ENCODE results near the gene ARHGEF17. TPM values are rescaled to one million over a fixed set of nuclear protein-coding genes. Genes with fewer than 3 reads are reported as not detected.

The ARHGEF17 gene
- total RNA-seq, 4 donors from 2014 or later, result 12.0 to 44.9 (median 27.1) TPM

DNA sequence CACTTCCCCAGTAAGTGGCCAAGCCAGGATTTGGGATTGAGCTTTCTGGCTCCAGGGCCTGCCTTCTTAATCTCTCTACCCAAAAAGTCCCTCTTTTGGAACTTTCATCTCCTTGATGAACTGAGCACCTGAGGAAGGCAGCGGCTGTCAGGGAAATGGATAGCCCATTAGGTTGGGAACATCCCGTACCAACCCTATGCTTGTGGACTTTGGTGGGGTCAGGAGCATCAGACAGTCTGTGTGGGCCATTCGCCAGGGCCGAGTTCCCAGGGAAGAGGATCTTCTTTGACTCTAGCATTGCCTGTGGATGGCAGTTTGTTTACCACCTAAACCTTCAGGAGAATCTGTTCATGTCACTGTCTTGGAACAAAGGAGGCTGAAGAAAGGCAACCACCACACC lies 30.2 kb downstream of the ARHGEF17 start:
- TF ChIP-seq EP300 (IDR thresholded peaks at IDR 0.05; ENCODE audit: low read depth) (peak; percentile 19), POLR2AphosphoS5 (IDR thresholded peaks at IDR 0.05) (peak in 2 of 3 donors; percentile 23 to 30)
- TF ChIP-seq, protein P1, sequence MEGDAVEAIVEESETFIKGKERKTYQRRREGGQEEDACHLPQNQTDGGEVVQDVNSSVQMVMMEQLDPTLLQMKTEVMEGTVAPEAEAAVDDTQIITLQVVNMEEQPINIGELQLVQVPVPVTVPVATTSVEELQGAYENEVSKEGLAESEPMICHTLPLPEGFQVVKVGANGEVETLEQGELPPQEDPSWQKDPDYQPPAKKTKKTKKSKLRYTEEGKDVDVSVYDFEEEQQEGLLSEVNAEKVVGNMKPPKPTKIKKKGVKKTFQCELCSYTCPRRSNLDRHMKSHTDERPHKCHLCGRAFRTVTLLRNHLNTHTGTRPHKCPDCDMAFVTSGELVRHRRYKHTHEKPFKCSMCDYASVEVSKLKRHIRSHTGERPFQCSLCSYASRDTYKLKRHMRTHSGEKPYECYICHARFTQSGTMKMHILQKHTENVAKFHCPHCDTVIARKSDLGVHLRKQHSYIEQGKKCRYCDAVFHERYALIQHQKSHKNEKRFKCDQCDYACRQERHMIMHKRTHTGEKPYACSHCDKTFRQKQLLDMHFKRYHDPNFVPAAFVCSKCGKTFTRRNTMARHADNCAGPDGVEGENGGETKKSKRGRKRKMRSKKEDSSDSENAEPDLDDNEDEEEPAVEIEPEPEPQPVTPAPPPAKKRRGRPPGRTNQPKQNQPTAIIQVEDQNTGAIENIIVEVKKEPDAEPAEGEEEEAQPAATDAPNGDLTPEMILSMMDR (IDR thresholded peaks at IDR 0.05), result no peak
- DNase-seq, result no peak
- Histone ChIP-seq H3K4me3 (no peak overlapping the region), H3K27me3 (no peaks in the 10 kb centered on the region), H3K27ac (peak overlapping the region in 3 of 4 donors; percentile 47 to 66 (median 54)), H3K4me1 (peaks cover 21 to 45% (median 25%) of the 10 kb centered on the region in 4 donors), H3K36me3 (no peaks in the 10 kb centered on the region), H3K9me3 (no peaks in the 10 kb centered on the region)
- in situ Hi-C loops (cut with MboI; ENCODE audit: low pct_ligation_motif_present in 1 of 4, low pct_unique_long_range_greater_than_20kb in 1 of 4, low sequenced_read_pairs in 3 of 4), result no loop called here
- WGBS, 2 donors (ENCODE audit: low coverage in 1 of 2), result 77% methylated on average over 4 of the region's 4 CpGs; no CpG with 5 or more reads in 1 of the 2 donors
- intact Hi-C loops (cut with DNase I; ENCODE audit: low total_unique reads), result no loop called here

DNA sequence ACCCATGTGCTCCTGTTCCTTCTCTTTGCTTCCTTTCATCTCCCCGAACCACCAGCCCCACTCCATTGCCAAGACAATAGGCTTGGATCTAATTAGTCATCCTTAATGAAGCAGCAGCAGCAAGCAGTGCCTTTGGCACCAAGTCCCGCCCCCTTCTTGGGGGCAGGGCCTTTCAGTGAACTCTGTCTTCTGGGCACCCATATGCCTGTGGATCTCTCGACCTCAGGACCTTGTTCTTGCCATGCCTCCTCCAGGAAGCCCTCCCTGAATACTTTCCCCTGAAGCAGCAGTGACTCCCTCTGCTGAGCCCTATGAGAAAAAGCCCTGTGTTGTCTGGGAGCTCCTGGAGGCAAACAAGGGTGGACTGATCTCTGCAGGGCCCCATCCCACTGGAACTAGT lies 32.1 kb downstream of the ARHGEF17 start:
- Histone ChIP-seq H3K4me3 (no peak overlapping the region), H3K27ac (peak overlapping the region in 1 of 4 donors; percentile 0), H3K27me3 (no peaks in the 10 kb centered on the region), H3K4me1 (peaks cover 7 to 33% (median 25%) of the 10 kb centered on the region in 4 donors), H3K36me3 (no peaks in the 10 kb centered on the region), H3K9me3 (no peaks in the 10 kb centered on the region)
- WGBS, 2 donors (ENCODE audit: low coverage in 1 of 2), result 57 to 60% methylated on average over 1 to 3 of the region's 3 CpGs
- TF ChIP-seq, protein P1 (IDR thresholded peaks at IDR 0.05), result no peak
- TF ChIP-seq EP300 (IDR thresholded peaks at IDR 0.05; ENCODE audit: low read depth) (no peak), POLR2AphosphoS5 (IDR thresholded peaks at IDR 0.05) (no peak), POLR2A (IDR thresholded peaks at IDR 0.05) (no peak)
- DNase-seq, result no peak
- intact Hi-C loops (cut with DNase I; ENCODE audit: low total_unique reads) (no loop called here), in situ Hi-C loops (cut with MboI; ENCODE audit: low pct_ligation_motif_present in 1 of 4, low pct_unique_long_range_greater_than_20kb in 1 of 4, low sequenced_read_pairs in 3 of 4) (loop anchor here in 1 of 4 donors (5.0 to 10.0 kb wide), 2 partner anchors 33 to 55 kb away; partner anchors contain the start of gene ARHGEF17)

DNA sequence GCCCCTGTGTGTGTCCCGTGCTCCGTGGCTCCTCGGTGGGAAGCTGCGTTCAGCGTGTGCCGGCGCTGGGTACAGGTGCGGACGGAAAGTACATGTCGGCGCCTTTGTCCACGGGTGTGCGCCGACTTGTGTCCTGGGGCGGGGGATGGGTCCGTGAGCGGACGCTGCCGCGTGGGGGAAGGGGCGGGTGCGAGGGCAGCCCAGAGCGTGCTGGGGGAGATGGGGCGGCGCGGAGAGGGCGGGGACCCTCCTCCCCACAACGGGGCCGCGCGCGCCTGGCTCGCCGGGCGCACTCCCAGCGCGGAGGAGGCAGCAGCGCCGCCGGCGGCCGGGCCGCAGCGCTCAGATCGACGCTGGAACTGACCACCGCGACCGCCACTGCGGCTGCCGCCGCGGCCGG lies 34.6 kb downstream of the ARHGEF17 start:
- H3K36me3 ChIP-seq, result no peaks in the 10 kb centered on the region

DNA sequence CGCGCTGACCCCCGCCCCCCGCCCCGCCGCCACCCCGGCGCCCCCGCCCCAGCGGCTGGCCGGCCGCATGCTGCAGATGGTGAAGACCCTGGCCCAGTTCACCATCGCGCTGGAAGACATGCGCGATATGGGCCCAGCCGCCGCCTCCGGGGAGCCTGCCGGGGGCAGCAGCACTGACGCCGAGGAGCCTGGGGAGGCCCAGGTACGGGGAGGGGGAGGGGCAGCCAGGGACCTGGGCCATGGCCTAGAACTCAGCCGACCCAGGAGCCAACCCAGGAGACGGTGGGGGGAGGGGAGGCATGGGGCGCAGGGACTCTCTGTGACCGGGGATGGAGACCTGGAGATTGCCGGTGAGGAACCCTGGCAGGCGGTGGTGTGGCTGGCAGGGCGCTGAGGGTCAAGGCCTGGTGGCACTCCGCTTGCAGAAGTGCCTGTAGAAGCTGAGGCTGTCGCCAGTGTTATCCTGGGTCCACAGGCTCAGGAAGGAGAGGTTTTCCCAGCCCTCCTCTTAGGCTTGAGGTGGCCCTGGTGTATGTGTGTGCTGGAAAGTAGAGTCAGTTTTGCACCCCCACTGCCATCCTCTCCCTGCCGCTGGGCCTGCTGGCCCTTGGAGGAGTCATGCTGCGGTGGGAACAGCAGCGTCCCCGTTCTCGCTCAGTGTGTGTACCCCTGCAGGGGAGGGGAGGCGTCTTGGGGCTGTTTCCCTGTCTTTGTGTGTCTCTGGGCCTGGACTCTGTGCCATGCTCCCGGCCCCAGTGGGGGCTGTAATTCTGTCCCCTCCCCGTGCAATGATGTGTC lies 35.2 kb downstream of the ARHGEF17 start:
- in situ Hi-C loops (cut with MboI; ENCODE audit: low pct_ligation_motif_present in 1 of 4, low pct_unique_long_range_greater_than_20kb in 1 of 4, low sequenced_read_pairs in 3 of 4), result loop anchor here in 1 of 4 donors (5.0 to 10.0 kb wide), 2 partner anchors 36 to 52 kb away; partner anchors contain the start of gene ARHGEF17
- Histone ChIP-seq H3K4me1 (peaks cover 5 to 26% (median 22%) of the 10 kb centered on the region in 4 donors), H3K9me3 (no peaks in the 10 kb centered on the region), H3K27me3 (no peaks in the 10 kb centered on the region), H3K4me3 (peak overlapping the region in 3 of 4 donors; percentile 18 to 36 (median 33)), H3K27ac (peak overlapping the region in 1 of 4 donors; percentile 30), H3K36me3 (no peaks in the 10 kb centered on the region)
- TF ChIP-seq, protein P1 (IDR thresholded peaks at IDR 0.05), result no peak
- TF ChIP-seq POLR2AphosphoS5 (IDR thresholded peaks at IDR 0.05) (no peak), EP300 (IDR thresholded peaks at IDR 0.05; ENCODE audit: low read depth) (no peak), POLR2A (IDR thresholded peaks at IDR 0.05) (no peak)
- intact Hi-C loops (cut with DNase I; ENCODE audit: low total_unique reads), result no loop called here
- 70% methylated on average over 28 of the region's 40 CpGs; no CpG with 5 or more reads in 1 of the 2 donors for WGBS, 2 donors (ENCODE audit: low coverage in 1 of 2)
- DNase-seq, result no peak

More for the DNA sequence above, 34.6 kb downstream of the ARHGEF17 start:
- in situ Hi-C loops (cut with MboI; ENCODE audit: low pct_ligation_motif_present in 1 of 4, low pct_unique_long_range_greater_than_20kb in 1 of 4, low sequenced_read_pairs in 3 of 4), result loop anchor here in 1 of 4 donors (5.0 to 10.0 kb wide), 2 partner anchors 35 to 52 kb away; partner anchors contain the start of gene ARHGEF17
- peaks cover 5 to 26% (median 24%) of the 10 kb centered on the region in 4 donors for H3K4me1 ChIP-seq
- intact Hi-C loops (cut with DNase I; ENCODE audit: low total_unique reads), result no loop called here
- WGBS, 2 donors (ENCODE audit: low coverage in 1 of 2), result 37% methylated on average over 32 of the region's 54 CpGs; no CpG with 5 or more reads in 1 of the 2 donors
- TF ChIP-seq POLR2A (IDR thresholded peaks at IDR 0.05) (no peak), POLR2AphosphoS5 (IDR thresholded peaks at IDR 0.05) (no peak), EP300 (IDR thresholded peaks at IDR 0.05; ENCODE audit: low read depth) (no peak)
- TF ChIP-seq, protein P1 (IDR thresholded peaks at IDR 0.05), result no peak
- no peak for DNase-seq
- peak overlapping the region in 1 of 4 donors; percentile 30 for H3K27ac ChIP-seq
- H3K9me3 ChIP-seq, result no peaks in the 10 kb centered on the region
- no peaks in the 10 kb centered on the region for H3K27me3 ChIP-seq
- peak overlapping the region in 3 of 4 donors; percentile 18 to 36 (median 33) for H3K4me3 ChIP-seq

All from transverse colon (tissue), 4 donors.